ENCODE measurements around the gene SH3GLB2.
"Not testable (repeated sequence)": the region's sequence is repeated elsewhere in the genome, so short reads cannot be mapped to it uniquely, and the experiment has no call there.

The SH3GLB2 gene

GRCh38 chr9:129014124-129014523 is 14.0 kb downstream of the SH3GLB2 start:
- DNase-seq = no peak

GRCh38 chr9:129013674-129014073 is 14.5 kb downstream of the SH3GLB2 start:
- DNase-seq = no peak

GRCh38 chr9:129012893-129013448 is 15.2 kb downstream of the SH3GLB2 start:
- no peak for DNase-seq

GRCh38 chr9:129012343-129012742 is 15.8 kb downstream of the SH3GLB2 start:
- no peak for DNase-seq

- DNase-seq = no peak
These were observed 16.4 kb downstream of the SH3GLB2 start for GRCh38 chr9:129011761-129012181.

GRCh38 chr9:129011170-129011569 is 17.0 kb downstream of the SH3GLB2 start:
- DNase-seq = no peak

GRCh38 chr9:129010267-129010975 is 17.7 kb downstream of the SH3GLB2 start:
- DNase-seq = no peak

GRCh38 chr9:129009584-129010141 is 18.5 kb downstream of the SH3GLB2 start:
- no peak for DNase-seq

- DNase-seq = no peak
These were observed 19.0 kb downstream of the SH3GLB2 start for GRCh38 chr9:129008986-129009583.

GRCh38 chr9:129008469-129008965 is 19.6 kb downstream of the SH3GLB2 start:
- DNase-seq = no peak

GRCh38 chr9:129007766-129008468 is 20.2 kb downstream of the SH3GLB2 start:
- no peak for DNase-seq

- no peak for DNase-seq
These were observed 20.9 kb downstream of the SH3GLB2 start for GRCh38 chr9:129007035-129007765.

- DNase-seq = peak; percentile 59
These were observed 21.6 kb downstream of the SH3GLB2 start for GRCh38 chr9:129006328-129007034.

GRCh38 chr9:129005336-129005997 is 22.7 kb downstream of the SH3GLB2 start:
- DNase-seq = no peak

- not testable (repeated sequence) for DNase-seq
These were observed 24.0 kb downstream of the SH3GLB2 start for GRCh38 chr9:129004173-129004572.

- DNase-seq = no peak
These were observed 25.1 kb downstream of the SH3GLB2 start for GRCh38 chr9:129002992-129003391.

- no peak for DNase-seq
These were observed 26.4 kb downstream of the SH3GLB2 start for GRCh38 chr9:129001504-129002325.

- no peak for DNase-seq
These were observed 28.4 kb downstream of the SH3GLB2 start for GRCh38 chr9:128999581-129000206.

GRCh38 chr9:128998462-128998861 is 29.7 kb downstream of the SH3GLB2 start:
- DNase-seq = no peak

GRCh38 chr9:128995791-128996190 is 32.3 kb downstream of the SH3GLB2 start:
- no peak for DNase-seq
